ENCODE data around the gene MYL5. TPM values are rescaled to one million over a fixed set of nuclear protein-coding genes. Genes with fewer than 3 reads are reported as not detected.

Gene MYL5
- total and polyA plus RNA-seq, 2 of the 4 experiments (the other 2 are of a cell fraction) = 9.1 to 16.0 TPM

DNA sequence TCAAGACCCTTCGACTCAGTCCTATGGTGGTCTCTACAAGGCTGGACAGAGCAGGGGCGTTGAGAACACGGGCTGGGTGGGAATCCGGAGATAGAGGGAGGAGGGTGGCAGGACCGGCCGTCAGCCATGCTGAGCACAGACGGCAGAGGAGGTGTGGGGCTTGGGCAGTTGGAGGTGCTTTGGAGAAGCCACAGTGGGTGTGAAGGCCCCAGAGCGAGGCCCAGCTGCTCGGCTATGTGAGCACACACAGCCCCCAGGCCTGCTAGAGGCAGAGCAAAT lies 44.8 kb upstream of the MYL5 start:
- CTCF ChIA-PET = no interaction called here
- in situ Hi-C loops (cut with MboI; ENCODE audit: low sequenced_read_pairs) = no loop called here
- 59% methylated on average over 7 of the region's 9 CpGs; no CpG with 5 or more reads in 1 of the 2 experiments for WGBS, 2 experiments (ENCODE audit: extremely low coverage in 2 of 2, insufficient read length in 1 of 2)

More for the DNA sequence above, 44.8 kb upstream of the MYL5 start:
- no peak for TF ChIP-seq RFX5 (IDR thresholded peaks at IDR 0.05; ENCODE audit: low read depth, low read length)
- no peak for TF ChIP-seq MAFK (IDR thresholded peaks at IDR 0.05; ENCODE audit: low read depth, low read length)
- TF ChIP-seq MAZ (IDR thresholded peaks at IDR 0.05; ENCODE audit: borderline replicate concordance, low read depth, low read length) = no peak
- Histone ChIP-seq H2AK9ac (replicated peaks; ENCODE audit: low read depth, low read length, poor library complexity) (no peak overlapping the region), H3K23ac (ENCODE audit: low read depth, low read length) (no peak overlapping the region), H3K9me3 (ENCODE audit: control insufficient read depth, insufficient read depth, low read length) (peaks cover 21% of the 10 kb centered on the region), H2BK120ac (ENCODE audit: low read depth, low read length) (no peak overlapping the region), H2BK15ac (ENCODE audit: low read depth, low read length) (no peak overlapping the region), H3K27ac (ENCODE audit: insufficient read depth, low read length) (no peak overlapping the region), H4K5ac (ENCODE audit: low read depth, low read length) (no peak overlapping the region), H2BK20ac (ENCODE audit: low read depth, low read length) (no peak overlapping the region), H3K9me1 (ENCODE audit: insufficient read depth, low read length) (no peaks in the 10 kb centered on the region), H4K91ac (ENCODE audit: insufficient read depth, low read depth, low read length) (no peak overlapping the region), H3K4me2 (ENCODE audit: low read depth, low read length) (no peak overlapping the region), H3K56ac (ENCODE audit: extremely low read depth, insufficient read depth, low read length) (no peak overlapping the region), H2AFZ (replicated peaks; ENCODE audit: low read length, poor library complexity) (no peak overlapping the region), H3K4me1 (ENCODE audit: control insufficient read depth, insufficient read depth, low read length) (no peaks in the 10 kb centered on the region), H3K9ac (ENCODE audit: low read depth, low read length) (no peak overlapping the region), H3K18ac (ENCODE audit: low read depth, low read length) (no peak overlapping the region), H2AK5ac (ENCODE audit: low read depth, low read length) (no peak overlapping the region), H3K14ac (replicated peaks; ENCODE audit: low read depth, low read length) (no peak overlapping the region), H3K4ac (ENCODE audit: low read depth, low read length) (no peak overlapping the region), H3K36me3 (ENCODE audit: control insufficient read depth, insufficient read depth, low read length) (no peaks in the 10 kb centered on the region), H2BK5ac (ENCODE audit: low read depth, low read length, poor library complexity, severe bottlenecking) (no peak overlapping the region), H4K20me1 (ENCODE audit: insufficient read depth, low read length) (no peaks in the 10 kb centered on the region), H3K4me3 (ENCODE audit: insufficient read depth, low read depth, low read length) (no peak overlapping the region), H3K79me1 (ENCODE audit: low read depth in 1 of 2, low read length in 2 of 2) (no peaks in the 10 kb centered on the region), H4K8ac (ENCODE audit: low read depth in 2 of 2, low read length in 2 of 2) (no peak overlapping the region), H3K27me3 (ENCODE audit: control insufficient read depth, insufficient read depth, low read length) (no peaks in the 10 kb centered on the region)
- intact Hi-C loops (cut with micrococcal nuclease) (no loop called here), dilution Hi-C loops (cut with HindIII; ENCODE audit: low sequenced_read_pairs, unreplicated experiment) (no loop called here)
- ATAC-seq (ENCODE audit: low read depth) = no peak
- POLR2A ChIA-PET (ENCODE audit: unreplicated experiment) = no interaction called here
- no peak for DNase-seq
- BruUV-seq (replicated peaks) = no TSS peak

Data from IMR-90 (cell line).